D721Med (cell line): ENCODE measurements around the gene PNRC2.

Experiments used
- DNase-seq: peaks from one replicate; pipeline ENCODE4 v3.0.0; 2011; ENCODE audit warnings: low spot score; ENCODE audit not compliant: insufficient read length
- FAIRE-seq: peaks from 2 replicates; lab custom pipeline; 2011; peaks lifted over from hg19 to GRCh38; lab: Jason Lieb, UNC
- CTCF ChIP-seq: IDR thresholded peaks from 2 replicates; pipeline ENCODE4 v1.5.1; 2012; ENCODE audit warnings: mild to moderate bottlenecking, control low read depth; ENCODE audit not compliant: insufficient read depth; ENCODE audit errors: missing control alignments

Gene PNRC2, protein sequence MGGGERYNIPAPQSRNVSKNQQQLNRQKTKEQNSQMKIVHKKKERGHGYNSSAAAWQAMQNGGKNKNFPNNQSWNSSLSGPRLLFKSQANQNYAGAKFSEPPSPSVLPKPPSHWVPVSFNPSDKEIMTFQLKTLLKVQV

DNA sequence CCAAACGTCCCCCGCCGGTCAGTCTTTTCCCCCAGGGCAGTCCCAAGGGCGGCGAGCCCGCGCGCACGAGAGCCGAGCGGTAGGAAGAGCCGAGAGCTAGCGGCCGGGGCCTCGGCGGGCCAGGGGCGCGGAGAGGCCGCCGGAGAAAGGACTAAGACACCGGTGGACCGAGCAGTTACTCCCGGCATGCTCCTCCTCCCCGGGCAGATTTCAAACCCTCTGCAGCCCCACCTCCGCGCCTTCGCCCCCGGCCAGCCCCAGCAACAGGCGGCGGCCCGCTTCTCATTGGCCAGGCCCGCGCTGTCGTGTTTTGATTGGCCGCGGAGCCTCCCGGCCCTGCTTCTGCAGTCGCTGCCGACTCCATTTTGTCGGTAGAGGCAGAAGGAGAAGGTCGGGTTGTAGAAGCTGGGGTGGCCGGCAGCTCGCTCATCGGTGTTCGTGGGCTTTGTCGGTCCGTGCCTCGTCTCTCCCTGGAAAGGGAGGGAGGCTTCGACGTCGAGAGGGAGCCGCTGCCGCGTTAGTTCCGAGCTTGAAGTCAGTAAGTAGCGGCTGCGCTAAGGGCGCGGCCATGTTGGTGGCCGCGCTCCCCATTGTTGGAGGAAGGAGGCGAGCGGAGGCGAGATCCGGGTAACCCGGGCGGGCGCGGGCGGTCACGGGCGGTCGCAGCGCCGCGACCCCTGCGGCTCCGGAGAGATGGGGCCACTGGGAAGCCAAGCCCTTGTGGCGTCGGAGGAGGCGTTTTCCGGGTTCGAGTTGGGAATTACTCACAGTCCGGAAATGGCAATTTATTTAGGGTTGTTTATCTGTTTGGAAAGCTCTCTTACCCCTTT is at the start of gene PNRC2:
TSS of gene PNRC2 (plus strand) at position 368 of the 830 bp plus-strand sequence. CDS start 1,630 bp downstream, outside the sequence.
- TF ChIP-seq CTCF, result no peak
- FAIRE-seq (no peak), DNase-seq (peak; percentile 68)

DNA sequence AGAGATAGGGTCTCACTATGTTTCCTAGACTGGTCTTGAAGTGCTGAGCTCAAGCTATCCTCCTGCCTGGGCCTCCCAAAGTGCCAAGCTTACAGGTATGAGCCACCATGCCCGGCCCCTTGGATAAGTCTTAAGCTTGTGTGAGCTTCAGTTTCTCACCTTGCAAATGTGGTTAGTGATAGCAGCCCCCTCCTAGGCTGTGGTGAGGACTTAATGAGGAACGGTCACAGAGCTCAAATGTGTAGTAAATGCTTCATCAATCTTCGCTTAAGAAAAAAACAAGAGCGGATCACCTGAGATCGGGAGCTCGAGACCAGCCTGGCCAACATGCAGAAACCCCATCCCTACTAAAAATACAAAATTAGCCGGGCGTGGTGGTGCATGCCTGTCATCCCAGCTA is 49.5 kb upstream of the PNRC2 start:
- no peak for DNase-seq
- FAIRE-seq, result no peak

DNA sequence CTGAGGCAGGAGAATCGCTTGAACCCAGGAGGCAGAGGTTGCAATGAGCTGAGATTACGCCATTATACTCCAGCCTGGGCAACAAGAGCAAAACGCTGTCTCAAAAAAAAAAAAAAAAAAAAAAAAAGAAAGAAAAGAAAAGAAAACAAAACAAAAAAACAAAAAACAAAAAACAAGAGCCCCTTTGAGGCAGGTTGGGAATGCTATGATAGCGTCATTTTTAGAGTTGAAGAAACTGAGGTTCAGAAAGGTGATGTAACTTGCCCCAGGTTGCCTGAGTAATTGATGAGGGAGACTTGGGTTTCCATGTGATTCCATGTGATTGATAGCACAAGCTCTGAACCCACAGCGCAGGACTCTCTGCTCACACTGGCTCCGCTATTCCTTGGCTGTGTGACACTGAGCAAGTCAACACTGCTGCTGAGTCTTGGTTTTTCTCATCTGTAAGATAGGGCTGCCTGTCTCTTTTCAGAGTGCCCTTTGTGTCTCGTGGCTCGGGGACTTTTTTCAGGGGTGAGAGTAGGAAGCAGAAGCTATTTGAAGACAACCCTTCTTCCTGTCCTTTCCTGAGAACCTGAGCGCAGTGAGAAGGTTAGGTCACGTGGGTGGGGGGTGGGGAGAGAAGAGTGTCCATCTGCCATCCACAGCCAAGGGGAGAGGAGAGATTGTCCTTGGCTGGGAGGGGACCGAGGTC is 48.9 kb upstream of the PNRC2 start:
- no peak for DNase-seq
- TF ChIP-seq CTCF, result no peak
- no peak for FAIRE-seq

More for the DNA sequence above, 49.5 kb upstream of the PNRC2 start:
- TF ChIP-seq CTCF, result no peak

- FAIRE-seq (no peak), DNase-seq (no peak)
- no peak for TF ChIP-seq CTCF
Observed at GRCh38 chr1:23911921-23912320, 47.7 kb upstream of the PNRC2 start.

GRCh38 chr1:23913212-23913880 is 46.3 kb upstream of the PNRC2 start, which contains the start of gene CNR2:
CNR2 (minus strand) TSS chr1:23913362; CDS start chr1:23875617, 37,745 bp downstream.
- no peak for DNase-seq
- no peak for TF ChIP-seq CTCF
- FAIRE-seq, result no peak

- TF ChIP-seq CTCF, result no peak
- DNase-seq (no peak), FAIRE-seq (no peak)
Observed at GRCh38 chr1:23914921-23915320, 44.7 kb upstream of the PNRC2 start.
